K562 (cell line): ENCODE measurements around the gene SULT1C4.

ENCODE experiments used
- CBX8 ChIP-seq: fragments of 200-600 bp; sonication (generic); IDR thresholded peaks from 2 replicates; pipeline ENCODE4 v1.6.1; 2012; ENCODE audit warnings: borderline replicate concordance, mixed run types, low read depth, mild to moderate bottlenecking, moderate library complexity, mixed read lengths, low read length, control low read depth, inconsistent platforms; ENCODE audit not compliant: poor library complexity, severe bottlenecking; ENCODE audit errors: extremely low read depth
- CHD1 ChIP-seq: fragments of 200-600 bp; sonication (generic); IDR thresholded peaks from one replicate; pipeline ENCODE4 v1.6.1; 2012; ENCODE audit warnings: mild to moderate bottlenecking, moderate library complexity, low read length, inconsistent platforms
- CREB1 ChIP-seq, 2 experiments: sonication (generic) in 1 of 2; formaldehyde crosslinking in 1 of 2; IDR thresholded peaks; 2 replicates each; pipeline versions ENCODE4 v1.6.1 to v1.8.0; 2012 to 2022; ENCODE audit warnings: inconsistent platforms in 1 of 2, mild to moderate bottlenecking in 1 of 2, missing genetic modification reagents in 1 of 2, moderate library complexity in 1 of 2
- CTCF ChIP-seq, 3 experiments: IDR thresholded peaks in 2 of 3; conservative IDR thresholded peaks in 1 of 3; 2 replicates each; pipeline ENCODE4 v1.5.1; 2011 to 2012; ENCODE audit warnings: low read length in 3 of 3, mild to moderate bottlenecking in 3 of 3, control low read depth in 2 of 3, improper control_type of control experiment in 1 of 3, inconsistent platforms in 1 of 3, low read depth in 1 of 3, mixed read lengths in 1 of 3, moderate library complexity in 1 of 3; ENCODE audit not compliant: insufficient read depth in 2 of 3
- KAT8 ChIP-seq: fragments of 450-650 bp; IDR thresholded peaks from 2 replicates; pipeline ENCODE4 v1.6.1; 2016; ENCODE audit warnings: low read depth, mild to moderate bottlenecking
- POLR2AphosphoS2 ChIP-seq: IDR thresholded peaks from 2 replicates; pipeline ENCODE4 v1.6.1; 2012; ENCODE audit warnings: low read length, improper control_type of control experiment
- POLR2AphosphoS5 ChIP-seq: IDR thresholded peaks from 2 replicates; pipeline ENCODE4 v1.6.1; 2011; ENCODE audit warnings: mild to moderate bottlenecking, low read depth, low read length, moderate library complexity; ENCODE audit not compliant: control insufficient read depth, insufficient read depth
- RAD51 ChIP-seq: fragments of 450-650 bp; IDR thresholded peaks from 2 replicates; pipeline ENCODE4 v1.7.1; 2016; ENCODE audit warnings: low read depth, mild to moderate bottlenecking, borderline replicate concordance
- RCOR1 ChIP-seq, 2 experiments: IDR thresholded peaks; 2 replicates each; pipeline ENCODE4 v1.6.1; 2012; ENCODE audit warnings: low read depth in 2 of 2, low read length in 2 of 2, borderline replicate concordance in 1 of 2, improper control_type of control experiment in 1 of 2
- SMARCC2 ChIP-seq: fragments of 450-650 bp; IDR thresholded peaks from 2 replicates; pipeline ENCODE4 v1.6.1; 2017; ENCODE audit warnings: antibody characterized with exemption, moderate library complexity, mild to moderate bottlenecking, low read depth
- TAF7 ChIP-seq: fragments of 450-650 bp; IDR thresholded peaks from 2 replicates; pipeline ENCODE4 v1.6.1; 2016; ENCODE audit warnings: missing genetic modification characterization, missing compliant biosample characterization
- TF ChIP-seq, protein P1 (sequence below): sonication (generic); formaldehyde crosslinking; IDR thresholded peaks from 2 replicates; pipeline ENCODE4 v1.8.1; 2023; ENCODE audit warnings: mild to moderate bottlenecking, missing genetic modification reagents
- TF ChIP-seq, protein P2 (sequence below), 2 experiments: fragments of 450-650 bp; IDR thresholded peaks; 2 replicates each; pipeline ENCODE4 v1.6.1; 2016

DNA sequence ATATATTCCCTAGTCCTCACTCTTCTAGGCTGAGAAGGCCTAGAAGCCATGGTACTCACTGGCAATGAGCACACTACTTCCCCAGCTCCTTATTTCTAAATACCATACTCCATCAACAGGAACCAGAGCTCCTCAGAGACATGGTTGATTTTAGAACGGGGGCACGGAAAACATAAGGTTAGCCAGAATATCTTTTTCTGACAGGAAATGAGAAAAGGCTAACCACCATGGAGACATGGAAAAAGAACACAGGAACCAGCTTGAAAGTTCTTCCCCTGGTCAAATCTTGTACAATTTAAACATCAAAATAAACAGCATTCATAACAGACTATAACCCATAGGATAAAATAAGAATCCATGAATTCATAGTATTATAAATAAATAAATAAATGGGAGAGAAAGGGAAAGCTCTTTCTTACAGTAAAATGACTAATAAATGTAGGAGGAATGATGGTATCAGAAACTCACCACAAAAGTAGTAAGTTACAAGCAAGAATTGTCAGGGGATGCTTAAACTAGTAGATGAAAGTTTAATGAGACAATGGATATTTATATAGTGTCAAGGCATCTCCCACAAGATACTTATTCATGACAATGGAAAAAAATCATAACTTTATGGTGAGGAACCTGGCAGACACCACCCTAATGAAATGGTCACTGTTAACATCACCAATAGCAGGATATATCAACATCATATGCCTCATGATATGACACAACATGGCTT lies 50.7 kb downstream of the SULT1C4 start:
- no peak for TF ChIP-seq TAF7 (tag)
- TF ChIP-seq CREB1 (IDR thresholded peaks at IDR 0.05) = no peak
- no peak for TF ChIP-seq CREB1 (CRISPR knock-in tag; IDR thresholded peaks at IDR 0.05)
- TF ChIP-seq CTCF (IDR thresholded peaks at IDR 0.05 in 2 of 3, conservative IDR thresholded peaks at IDR 0.05 in 1 of 3; ENCODE audit: insufficient read depth in 2 of 3, low read depth in 1 of 3, low read length in 3 of 3) = no peak
- TF ChIP-seq RAD51 = no peak
- no peak for TF ChIP-seq RCOR1 (IDR thresholded peaks at IDR 0.05; ENCODE audit: borderline replicate concordance in 1 of 2, low read depth in 2 of 2, low read length in 2 of 2)
- TF ChIP-seq, protein P1, sequence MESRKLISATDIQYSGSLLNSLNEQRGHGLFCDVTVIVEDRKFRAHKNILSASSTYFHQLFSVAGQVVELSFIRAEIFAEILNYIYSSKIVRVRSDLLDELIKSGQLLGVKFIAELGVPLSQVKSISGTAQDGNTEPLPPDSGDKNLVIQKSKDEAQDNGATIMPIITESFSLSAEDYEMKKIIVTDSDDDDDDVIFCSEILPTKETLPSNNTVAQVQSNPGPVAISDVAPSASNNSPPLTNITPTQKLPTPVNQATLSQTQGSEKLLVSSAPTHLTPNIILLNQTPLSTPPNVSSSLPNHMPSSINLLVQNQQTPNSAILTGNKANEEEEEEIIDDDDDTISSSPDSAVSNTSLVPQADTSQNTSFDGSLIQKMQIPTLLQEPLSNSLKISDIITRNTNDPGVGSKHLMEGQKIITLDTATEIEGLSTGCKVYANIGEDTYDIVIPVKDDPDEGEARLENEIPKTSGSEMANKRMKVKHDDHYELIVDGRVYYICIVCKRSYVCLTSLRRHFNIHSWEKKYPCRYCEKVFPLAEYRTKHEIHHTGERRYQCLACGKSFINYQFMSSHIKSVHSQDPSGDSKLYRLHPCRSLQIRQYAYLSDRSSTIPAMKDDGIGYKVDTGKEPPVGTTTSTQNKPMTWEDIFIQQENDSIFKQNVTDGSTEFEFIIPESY (CRISPR knock-in tag) = no peak
- no peak for TF ChIP-seq CHD1
- no peak for TF ChIP-seq KAT8
- no peak for TF ChIP-seq POLR2AphosphoS2
- no peak for TF ChIP-seq SMARCC2
- TF ChIP-seq CBX8 = no peak
- TF ChIP-seq POLR2AphosphoS5 = no peak
- TF ChIP-seq, protein P2, sequence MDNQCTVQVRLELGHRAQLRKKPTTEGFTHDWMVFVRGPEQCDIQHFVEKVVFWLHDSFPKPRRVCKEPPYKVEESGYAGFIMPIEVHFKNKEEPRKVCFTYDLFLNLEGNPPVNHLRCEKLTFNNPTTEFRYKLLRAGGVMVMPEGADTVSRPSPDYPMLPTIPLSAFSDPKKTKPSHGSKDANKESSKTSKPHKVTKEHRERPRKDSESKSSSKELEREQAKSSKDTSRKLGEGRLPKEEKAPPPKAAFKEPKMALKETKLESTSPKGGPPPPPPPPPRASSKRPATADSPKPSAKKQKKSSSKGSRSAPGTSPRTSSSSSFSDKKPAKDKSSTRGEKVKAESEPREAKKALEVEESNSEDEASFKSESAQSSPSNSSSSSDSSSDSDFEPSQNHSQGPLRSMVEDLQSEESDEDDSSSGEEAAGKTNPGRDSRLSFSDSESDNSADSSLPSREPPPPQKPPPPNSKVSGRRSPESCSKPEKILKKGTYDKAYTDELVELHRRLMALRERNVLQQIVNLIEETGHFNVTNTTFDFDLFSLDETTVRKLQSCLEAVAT (IDR thresholded peaks at IDR 0.05) = no peak
